Measurements from ENCODE around the gene ADH6.
"Not testable (repeated sequence)": the region's sequence is repeated elsewhere in the genome, so short reads cannot be mapped to it uniquely, and the experiment has no call there.

Gene ADH6

DNA sequence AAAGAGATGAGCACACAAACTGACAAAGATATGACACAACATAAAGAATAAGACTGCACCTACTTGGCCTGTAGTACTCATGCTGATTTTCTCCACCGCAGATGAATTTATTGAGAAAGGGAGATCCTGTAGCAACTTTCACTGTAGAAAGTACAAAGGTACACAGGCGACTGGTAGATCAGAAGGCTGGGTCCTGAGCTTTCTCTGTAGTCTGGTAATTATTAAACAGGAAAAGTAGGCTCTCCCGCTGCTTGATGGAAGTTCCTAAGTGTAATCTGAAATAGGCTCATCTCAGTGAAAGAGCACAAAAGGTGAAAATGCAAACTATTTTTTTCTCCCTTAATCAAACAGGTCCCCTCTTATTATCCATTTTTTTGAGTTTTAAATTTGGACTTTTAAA, at the start of gene ADH6:
Gene ADH6, minus strand, starts transcription at position 175 of the 400 bp plus-strand sequence. Its CDS starts 94 bp downstream, at position 81.
- no peak for DNase-seq

DNA sequence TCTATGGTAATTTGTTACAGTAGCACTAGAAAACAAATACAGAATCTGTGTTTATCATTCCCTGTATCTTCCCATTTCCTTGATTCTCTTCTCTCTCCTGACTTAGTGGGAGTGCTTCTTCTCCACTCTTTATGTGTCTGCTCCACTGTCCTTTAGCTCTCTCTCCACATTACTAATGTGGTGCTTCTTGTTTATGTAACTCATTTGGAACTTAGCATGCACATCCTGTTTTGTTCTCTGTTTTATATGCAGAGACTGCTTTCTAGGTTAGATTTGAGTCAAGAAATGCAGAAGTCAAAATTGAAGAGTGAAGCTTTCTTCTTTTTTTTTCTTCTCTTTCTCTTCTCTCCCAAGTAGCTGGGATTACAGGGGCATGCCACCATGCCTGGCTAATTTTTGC, 45.9 kb upstream of the ADH6 start:
- no peak for DNase-seq

DNA sequence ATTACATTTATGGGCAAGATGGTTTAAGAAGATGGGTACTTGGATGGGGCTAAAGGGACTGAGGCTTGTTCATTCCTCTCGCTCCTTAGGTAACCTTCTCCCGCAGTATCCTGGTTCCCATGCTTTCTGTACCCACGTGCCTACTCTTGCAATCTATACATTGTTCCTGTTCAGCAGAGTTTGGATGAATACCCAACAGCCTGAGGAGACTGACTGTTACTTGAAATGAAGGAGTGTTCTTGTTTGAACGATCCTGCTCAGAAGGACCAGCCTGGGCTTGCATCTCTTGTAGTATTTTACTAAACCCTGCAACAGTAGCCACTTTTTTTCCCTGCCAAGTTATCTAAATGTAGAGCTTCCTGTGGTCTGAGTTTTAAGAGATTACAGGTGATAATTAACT, 33.7 kb upstream of the ADH6 start:
- DNase-seq, result no peak

DNA sequence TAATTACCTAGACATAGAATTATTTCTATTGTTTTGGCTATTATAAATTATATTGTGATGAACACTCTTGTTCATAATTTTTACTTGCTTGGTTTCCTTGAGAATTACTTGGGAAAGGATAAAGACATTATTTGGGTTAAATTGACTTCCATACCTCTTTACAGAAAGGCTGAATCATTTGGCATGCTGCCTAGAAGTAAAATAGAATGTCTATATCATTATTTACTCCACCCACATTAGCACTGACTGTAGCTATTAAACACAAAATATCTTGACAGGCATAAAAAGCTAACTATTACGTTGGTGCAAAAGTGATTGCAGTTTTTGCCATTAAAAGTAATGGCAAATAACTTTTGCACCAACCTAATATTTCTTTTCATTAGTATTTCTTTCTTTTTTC, 29.7 kb upstream of the ADH6 start:
- no peak for DNase-seq

DNA sequence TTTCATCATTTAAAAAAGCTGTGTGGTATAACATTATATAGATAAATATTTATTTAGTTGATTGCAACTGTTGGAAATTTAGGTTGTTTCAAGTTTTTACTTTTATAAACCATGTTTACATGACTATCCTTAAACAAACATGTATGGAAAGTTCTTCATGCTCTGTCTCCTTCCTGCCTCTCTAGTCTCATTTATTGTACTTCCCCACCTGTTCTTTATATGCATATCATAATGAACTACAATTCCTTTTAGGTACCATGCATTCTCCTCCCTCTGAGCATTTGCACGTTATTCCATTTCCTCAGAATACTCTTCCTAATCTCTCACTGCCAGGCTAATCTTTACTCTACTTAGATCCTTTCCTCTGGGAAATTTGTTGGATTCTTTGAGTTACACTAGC, 16.9 kb upstream of the ADH6 start:
- DNase-seq, result no peak

DNA sequence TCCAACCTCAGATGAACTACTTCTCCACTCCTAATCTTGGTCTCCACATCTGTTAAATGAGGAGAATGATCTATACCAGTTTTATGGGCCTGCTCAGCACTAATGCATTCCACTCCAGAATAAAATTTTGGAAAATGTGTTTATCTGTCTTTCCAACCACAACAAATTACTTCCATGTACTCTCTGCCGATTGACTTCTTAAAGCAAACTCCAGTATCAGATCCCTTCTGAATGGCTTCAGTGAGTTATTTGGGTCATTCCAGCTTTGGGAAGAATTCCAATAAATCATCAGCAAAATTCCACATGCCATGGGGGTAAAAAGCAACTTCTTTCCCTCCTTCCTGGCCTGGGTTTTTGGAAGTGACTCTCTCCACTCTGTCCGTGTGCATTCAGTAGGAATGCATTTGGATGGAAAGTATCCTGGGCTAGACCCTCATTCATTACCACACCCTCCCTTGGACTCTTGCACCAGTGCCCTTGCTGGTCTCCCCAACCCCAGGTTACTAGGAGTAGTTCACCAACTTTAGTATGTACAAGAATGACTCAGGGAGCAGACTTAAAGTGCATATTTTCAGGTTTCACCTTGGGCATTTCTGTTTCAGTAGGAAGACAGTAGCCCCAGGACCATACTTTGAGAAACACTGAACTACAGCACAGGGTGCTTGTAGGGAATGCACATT, 15.4 kb upstream of the ADH6 start:
- no peak for DNase-seq

DNA sequence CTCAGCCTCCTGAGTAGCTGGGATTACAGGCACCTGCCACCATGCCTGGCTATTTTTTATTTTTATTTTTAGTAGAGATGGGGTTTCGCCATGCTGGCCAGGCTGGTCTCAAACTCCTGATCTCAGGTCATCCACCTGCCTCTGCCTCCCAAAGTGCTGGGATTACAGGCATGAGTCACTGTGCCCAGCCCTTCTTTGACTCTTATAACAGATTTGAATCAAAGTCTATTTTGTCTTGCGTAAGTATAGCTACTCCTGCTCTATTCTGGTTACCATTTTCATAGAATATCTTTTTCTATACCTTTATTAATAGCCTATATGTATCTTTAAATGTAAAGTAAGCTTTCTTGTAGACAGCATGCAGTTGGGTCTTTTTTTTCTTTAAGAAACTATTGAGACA, 14.4 kb upstream of the ADH6 start:
- not testable (repeated sequence) for DNase-seq

DNA sequence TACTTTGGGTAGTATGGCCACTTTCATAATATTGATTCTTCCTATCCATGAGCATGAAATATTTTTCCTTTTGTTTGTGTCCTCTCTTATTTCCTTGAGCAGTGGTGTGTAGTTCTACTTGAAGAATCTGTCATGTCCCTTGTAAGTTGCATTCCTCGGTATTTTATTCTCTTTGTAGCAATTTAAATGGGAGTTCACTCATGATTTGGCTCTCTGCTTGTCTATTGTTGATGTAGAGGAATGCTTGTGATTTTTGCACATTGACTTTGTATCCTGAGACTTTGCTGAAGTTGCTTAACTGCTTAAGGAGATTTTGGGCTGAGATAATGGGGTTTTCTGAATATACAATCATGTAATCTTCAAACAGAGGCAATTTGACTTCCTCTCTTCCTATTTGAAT, 9.7 kb upstream of the ADH6 start:
- DNase-seq, result not testable (repeated sequence)

DNA sequence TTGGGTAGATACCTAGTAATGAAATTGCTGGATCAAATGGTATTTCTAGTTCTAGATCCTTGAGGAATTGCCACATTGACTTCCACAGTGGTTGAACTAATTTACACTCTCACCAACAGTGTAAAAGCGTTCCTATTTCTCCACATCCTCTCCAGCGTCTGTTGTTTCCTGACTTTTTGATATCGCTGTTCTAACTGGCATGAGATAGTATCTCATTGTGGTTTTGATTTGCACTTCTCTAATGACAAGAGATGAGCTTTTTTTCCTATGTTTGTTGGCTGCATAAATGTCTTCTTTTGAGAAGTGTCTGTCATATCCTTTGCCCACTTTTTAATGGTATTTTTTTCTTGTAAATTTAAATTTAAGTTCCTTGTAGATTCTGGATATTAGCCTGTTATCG, 8.6 kb upstream of the ADH6 start:
- not testable (repeated sequence) for DNase-seq

DNA sequence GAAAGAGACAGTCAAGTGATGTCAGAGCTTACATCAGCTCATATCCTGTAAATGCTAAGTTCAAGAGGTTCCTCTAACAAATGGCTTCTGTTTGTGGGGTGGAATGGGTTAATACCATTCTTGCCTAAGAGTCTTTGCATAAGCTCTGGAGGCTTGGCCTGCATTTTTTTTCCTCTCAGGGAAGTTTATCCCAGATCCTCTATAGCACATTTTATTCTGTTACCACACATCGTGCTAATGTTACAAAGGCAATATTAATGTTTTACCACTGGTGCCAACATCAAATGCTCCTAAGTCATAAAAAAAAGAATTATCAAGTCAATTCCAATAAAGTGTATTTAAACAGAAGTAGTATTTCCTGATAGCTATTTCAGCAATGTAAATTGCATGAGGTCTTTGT, 2.9 kb upstream of the ADH6 start:
- no peak for DNase-seq

DNA sequence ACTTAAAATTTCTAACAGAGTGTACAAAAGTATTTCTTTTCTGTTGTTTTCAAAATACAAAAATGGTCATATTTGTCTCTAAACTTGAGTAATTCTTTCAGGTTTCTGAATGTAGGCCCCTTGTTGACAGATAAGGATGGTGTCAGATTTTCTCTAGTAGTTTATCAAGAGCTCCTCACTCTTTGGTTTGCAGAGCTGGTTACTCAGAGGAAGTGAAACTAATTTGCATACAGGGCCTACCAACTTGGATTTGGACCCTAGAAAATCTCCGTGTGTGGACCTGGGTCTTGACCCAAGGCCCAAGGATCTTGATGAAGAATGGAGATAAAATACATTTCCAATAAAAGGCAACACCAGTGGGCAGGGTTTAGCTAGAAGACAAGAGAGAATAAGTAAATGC, 433 bp upstream of the ADH6 start:
- no peak for DNase-seq

DNA sequence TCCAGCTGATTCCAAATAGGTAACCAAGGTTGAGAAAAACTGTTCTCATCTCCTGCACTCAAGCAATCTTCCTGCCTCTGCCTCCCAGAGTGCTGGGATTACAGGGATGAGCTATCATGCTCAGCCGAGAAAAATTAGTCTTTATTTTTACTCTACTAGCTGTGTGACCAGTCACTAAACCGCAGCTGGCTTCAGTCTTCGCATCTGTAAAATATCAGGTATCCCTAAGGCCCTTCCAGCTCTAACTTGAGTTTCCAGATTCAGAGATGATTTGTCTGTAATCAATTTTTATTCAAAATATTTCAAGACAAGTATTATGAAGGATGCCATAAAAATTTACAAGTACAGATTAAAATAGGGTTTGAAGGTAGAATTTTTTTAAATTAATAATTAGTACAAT, 3.5 kb downstream of the ADH6 start:
- no peak for DNase-seq

DNA sequence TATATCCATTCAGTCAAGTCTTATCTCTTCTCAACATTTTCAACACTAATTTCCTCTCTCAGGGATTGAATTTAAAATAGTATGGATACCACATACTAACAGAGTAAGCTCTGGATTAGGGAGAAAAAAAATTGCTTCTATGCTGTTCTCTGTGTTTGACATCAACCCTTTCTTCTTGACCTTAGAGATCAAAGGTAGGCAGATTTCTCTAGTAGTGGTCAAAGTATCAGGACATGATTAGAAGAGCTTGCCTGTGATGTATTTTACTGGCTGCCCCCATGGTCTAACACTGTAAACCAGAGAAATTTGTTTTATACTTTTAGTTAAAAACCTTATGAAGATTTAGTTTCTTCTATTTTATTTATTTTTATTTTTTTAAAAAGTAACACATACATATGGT, 8.3 kb downstream of the ADH6 start:
- no peak for DNase-seq

DNA sequence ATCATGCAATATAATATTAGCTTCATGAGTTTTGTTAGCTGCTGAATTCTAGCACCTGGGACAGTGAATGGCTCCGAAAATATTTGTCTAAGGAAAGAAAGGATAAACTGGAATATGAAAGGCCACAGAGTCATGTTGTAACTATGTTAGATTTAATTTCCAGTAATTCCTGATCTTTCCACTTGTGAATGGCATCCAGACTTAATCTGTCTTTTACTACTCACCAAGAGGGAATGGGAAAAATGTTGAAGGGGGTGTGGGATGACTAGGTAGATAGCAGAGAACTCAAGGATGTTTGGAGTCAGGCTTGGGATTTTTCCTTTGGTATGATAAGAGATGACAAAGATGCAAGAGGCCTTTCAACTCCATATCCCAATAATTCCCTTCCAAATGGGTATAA, 9.4 kb downstream of the ADH6 start:
- no peak for DNase-seq

DNA sequence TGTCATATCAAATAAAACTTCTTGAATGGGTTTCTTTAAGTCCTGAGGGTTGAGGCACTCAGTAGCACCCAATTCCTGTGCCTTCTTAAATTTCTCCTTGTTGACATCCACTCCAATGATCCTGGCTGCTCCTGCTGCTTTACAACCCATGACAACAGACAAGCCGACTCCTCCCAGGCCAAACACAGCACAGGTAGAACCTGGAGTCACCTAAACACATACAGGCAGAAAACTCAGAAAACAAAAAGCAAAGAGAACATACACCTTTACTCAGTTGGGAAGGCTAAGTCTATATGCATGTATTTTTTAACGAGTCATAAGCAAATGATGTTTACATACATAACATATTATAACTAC, 10.3 kb downstream of the ADH6 start:
- DNase-seq, result no peak

DNA sequence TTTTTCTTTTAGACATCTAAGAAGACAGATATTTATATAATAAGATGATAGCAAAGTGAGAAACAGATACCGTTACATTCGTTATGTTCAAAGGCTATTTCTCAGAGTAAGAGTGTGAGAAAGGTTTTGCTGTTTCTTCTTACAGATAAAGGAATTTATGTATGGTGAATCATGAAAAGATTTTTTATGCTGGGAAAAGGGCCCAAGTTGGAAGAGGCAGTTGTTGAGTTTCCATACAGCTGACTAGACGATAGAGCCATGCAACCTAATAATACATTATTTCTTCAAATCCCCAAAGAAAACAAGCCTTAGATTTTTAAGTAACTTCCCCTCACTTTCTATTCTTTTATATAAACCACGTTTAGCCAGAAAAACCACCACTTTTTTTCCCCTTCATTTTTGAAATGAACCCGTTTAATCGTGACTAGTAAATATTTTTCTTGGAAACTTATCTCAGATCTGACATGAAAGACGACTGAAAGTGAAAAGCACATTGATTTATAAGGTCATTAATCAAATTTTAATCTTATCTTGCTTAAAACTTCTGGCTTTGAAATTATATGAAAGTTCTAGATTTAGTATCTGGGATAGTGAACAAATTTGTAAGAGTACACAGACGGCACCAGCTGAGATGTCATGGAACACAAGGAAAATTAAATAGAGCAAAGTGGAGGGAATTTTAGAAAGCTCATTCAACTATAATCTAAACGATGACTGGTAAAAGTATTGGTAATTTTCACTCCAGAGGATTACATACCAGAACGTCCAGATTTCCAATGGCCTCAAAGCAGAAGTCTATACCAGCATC, 10.9 kb downstream of the ADH6 start:
- DNase-seq, result no peak

DNA sequence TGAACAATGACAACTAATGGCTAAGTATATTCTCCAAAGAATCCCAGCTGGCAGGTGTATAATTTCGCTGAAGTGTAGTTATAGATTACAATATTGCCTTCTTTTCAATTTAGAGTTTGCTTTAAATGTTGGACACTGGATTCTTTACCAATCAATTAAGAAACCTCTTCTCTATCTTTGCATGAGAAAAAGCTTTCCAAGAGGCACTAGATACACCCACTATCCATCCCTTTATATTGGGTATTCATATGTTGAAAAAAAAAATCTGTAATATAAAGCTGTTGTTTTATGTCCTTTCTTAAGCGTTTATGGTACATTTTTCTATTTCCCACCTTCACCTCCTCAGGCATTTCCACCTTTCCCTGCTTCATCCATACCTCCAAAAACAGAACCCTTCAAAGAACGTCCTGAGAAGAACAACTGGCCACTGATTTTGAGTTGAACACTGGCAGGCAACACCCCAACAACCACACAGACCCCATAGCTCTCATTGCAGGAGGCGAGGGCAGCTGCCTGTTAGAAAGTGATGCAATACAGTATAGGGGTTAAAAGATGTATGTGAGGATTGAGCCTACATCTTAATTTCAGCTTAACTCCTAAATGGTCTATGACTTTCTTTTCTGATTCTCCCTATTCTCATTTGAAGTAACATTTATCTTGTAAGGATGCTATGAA, 11.8 kb downstream of the ADH6 start:
- DNase-seq, result no peak

DNA sequence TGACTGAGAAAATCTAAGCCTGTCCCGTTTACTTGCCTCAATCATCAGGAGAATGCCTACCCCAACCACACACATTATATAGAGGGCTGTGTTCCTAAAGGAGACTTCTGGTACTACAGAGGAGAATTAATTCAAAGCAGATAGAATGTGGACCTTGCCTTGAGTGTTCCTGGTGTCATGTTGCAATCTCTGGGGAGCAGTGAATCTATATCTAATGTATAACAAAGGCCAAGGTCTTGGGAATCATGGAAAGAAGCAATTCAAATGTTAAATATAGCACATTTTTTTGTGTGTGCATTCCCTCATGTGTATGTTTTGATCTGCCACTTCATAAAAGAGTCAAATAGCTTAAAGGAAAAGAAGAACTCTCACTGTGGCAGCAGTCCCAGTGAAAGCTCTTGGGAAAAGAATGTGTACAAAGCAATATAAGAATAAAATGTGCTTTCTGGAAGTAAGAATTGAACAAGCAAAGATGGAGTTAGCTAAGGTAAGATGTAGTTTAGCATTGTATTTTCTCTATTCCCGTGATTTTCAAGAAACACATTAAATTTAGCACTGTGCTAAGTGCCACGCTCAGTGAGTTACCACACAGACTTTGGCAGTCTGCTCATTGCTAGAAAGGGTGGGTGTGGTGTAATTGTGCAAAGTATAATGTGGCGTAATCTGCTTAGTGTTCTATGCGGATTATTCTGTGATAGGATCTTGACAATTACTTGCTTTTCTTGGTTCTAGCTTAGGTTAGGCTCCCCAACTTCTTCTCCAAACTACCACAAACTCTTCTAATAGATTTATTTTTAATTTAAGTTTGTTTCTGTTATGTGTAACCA, 13.7 kb downstream of the ADH6 start:
- no peak for DNase-seq

DNA sequence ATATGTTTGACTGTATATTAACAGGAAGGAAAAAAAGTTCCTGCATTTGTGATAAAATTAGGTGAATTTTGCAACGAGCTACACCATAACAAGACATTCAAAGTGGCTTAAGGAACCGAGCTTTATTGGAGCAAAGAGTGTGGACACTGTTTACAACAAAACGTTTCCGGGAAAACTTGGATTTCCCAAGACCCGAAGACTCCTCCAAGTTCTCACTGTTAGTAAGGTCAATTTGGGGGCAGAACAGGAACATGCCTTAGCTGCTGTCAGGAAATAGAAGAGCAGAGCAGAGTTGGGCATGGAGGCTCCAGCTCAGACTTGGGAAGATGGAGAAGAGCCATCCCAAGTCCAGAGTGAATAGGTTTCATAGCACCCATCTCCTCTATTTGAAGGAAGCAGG, 16.5 kb downstream of the ADH6 start:
- no peak for DNase-seq

DNA sequence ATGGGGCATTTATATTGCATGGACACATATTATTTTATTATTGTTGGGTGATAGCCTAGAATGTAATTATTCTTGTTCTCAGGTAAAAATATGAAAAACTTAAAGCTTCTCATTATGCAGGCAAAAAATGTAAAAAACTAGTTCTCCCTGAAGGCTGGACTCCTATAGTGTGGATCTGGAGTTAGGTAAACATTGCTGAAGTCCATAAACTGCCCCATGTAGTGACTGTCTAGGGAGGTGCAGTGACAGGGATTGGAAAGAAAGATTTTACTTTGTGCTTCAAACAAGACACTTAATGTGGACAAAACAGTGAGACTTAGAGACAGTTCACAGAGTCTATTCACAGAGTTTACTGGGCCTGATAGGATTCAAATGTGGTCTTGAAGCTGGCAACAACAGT, 17.0 kb downstream of the ADH6 start:
- DNase-seq, result no peak

DNA sequence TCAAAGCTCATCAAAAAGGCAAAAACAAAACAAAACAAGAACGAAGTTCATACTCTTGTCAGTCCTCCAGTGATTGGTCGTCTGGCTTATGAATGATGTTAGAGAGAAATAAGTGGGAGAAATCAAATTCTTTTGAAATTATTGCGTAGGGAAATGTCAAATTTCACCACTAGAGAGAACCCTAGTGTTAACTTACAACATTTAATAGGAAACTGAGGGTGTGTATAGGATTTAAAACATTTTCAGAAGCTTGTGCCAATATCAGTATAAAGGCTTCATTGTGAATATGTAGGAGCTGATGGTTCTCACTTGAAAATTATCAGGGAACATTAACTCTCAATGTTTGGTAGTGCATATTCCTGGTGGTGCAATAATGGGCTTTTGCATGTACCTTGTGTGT, 17.4 kb downstream of the ADH6 start:
- no peak for DNase-seq

DNA sequence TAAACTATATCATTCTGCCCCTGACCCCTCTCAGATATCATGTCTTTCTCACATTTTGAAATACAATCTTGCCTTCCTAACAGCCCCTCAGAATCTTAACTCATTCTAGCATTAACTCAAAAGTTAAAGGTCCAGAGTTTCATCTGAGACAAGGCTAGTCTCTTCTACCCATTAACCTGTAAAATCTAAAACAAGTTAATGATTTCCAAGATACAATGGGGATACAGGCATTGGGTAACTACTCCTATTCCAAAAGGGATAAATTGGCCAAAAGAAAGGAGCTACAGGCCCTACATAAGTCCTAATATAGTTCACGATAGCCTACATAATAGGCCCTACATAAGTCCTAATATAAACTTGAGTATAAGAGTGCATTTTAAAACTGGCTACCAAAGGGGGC, 18.9 kb downstream of the ADH6 start:
- DNase-seq, result no peak

DNA sequence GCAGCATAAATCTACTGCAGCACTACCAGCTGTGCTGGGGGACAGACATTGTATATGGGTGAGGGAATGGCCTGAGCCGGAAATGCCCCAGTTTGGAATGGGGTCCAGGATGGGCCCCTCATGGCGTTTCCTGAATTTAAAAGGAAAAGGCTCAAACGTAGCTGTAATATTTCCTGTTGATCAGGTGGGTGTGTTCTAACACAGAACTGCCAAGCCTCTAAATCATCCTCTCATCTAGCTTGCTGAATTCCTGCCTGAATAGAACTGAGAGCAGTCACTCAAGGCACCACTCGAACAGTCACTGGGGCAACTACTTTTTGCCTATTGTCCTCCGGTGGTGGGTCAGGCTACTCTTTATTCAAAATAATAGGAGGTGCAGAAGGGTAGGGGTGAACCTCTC, 28.7 kb downstream of the ADH6 start:
- DNase-seq, result no peak

Measured in GDM1 (cell line).